Activated B cell treated with CpG ODN at 0.5 μM for 24 hours (primary cell): ENCODE measurements around the gene RRAS2. TPM values are rescaled to one million over a fixed set of nuclear protein-coding genes. Genes with fewer than 3 reads are reported as not detected.
A peak's percentile ranks its signal among the peaks of the same experiment; 100 is the strongest.

Experiments used
- ATAC-seq: fragments of 200-7000 bp; cut with Tn5 transposase; one replicate; pipeline ENCODE4 v1.10.0; 2021; ENCODE audit warnings: low read depth, mild to moderate bottlenecking, moderate library complexity
- CTCF ChIA-PET: fragments of 350-600 bp; sonication (Branson Sonifier 250); formaldehyde crosslinking; loops from one replicate; lab custom pipeline; 2021; ENCODE audit warnings: antibody characterized with exemption; lab: Charles Lee
- POLR2A ChIA-PET: fragments of 350-600 bp; sonication (Branson Sonifier 250); formaldehyde crosslinking; loops from one replicate; lab custom pipeline; 2021; ENCODE audit warnings: antibody characterized with exemption; lab: Charles Lee
- DNase-seq: peaks from one replicate; pipeline ENCODE4 v3.0.0; 2022
- H3K27ac Mint-ChIP-seq: one replicate; pipeline ENCODE4 v1.8.0; 2020; ENCODE audit warnings: mixed read lengths
- H3K27me3 Mint-ChIP-seq: one replicate; pipeline ENCODE4 v1.8.0; 2021; ENCODE audit warnings: mixed read lengths
- H3K36me3 Mint-ChIP-seq: one replicate; pipeline ENCODE4 v1.8.0; 2021; ENCODE audit warnings: low read depth, mixed read lengths
- H3K4me1 Mint-ChIP-seq: one replicate; pipeline ENCODE4 v1.8.0; 2021; ENCODE audit warnings: mixed read lengths
- H3K4me3 Mint-ChIP-seq: one replicate; pipeline ENCODE4 v1.8.0; 2020; ENCODE audit warnings: mild to moderate bottlenecking, mixed read lengths
- H3K9me3 Mint-ChIP-seq: one replicate; pipeline ENCODE4 v1.8.0; 2020; ENCODE audit warnings: mixed read lengths
- intact Hi-C: fragments of 100-400 bp; cut with micrococcal nuclease; formaldehyde crosslinking; loops from one replicate; pipeline ENCODE4 v1.15.1; 2024
- total RNA-seq: library from RNA; stranded (reverse); gene quantifications from 2 replicates; pipeline ENCODE4 v1.2.3, GENCODE V29; 2022
- TF ChIP-seq, protein P1 (sequence below): fragments of 200-600 bp; IDR thresholded peaks from one replicate; pipeline ENCODE4 v1.8.0; 2022; ENCODE audit warnings: antibody characterized with exemption, mild to moderate bottlenecking

Gene RRAS2
- total RNA-seq, 1 donor from 2014 or later = 106 TPM

DNA sequence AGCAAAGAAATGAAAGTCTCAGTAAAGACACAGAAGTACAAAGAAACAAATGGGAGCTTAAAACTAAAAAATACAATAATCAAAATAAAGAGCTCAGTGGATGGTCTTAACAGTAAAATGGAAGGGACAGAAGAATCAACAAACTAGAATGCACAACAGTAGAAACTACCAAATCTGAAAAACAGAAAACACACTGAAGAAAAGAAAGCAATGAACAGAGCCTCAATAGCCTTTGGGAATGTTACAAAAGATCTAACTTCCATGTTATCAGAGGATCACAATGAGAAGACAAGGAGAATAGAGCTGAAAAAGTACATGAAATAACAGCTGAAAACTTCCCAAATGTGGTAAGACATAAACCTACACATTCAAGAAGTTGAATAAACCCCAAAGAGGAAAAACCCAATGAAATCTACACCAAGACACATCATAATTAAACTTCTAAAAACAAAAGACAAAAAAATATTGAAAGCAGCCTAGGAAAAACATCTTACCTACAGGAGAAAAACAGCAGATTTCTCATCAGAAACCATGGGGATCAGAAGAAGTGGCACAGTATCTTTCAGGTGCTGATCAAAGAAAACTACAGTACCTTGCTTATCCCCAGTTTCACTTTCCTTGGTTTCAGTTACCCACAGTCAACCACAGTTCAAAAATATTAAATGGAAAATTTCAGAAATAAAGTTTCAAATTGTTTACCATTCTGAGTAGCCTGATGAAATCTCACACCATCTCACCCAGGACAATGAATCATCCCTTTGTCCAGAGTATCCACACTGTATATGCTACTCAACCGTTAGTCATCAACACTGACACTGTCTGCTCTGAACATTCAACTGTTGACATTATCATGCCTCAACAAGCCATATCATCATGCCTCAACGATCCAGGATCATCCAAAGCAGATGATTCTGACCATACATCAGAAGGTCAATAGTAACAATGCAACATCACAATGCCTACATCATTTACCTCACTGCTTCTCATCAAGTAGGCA is 22.2 kb downstream of the RRAS2 start:
- CTCF ChIA-PET = interaction anchor here (1.1 to 1.3 kb wide), 2 partner anchors 12 to 28 kb away, joined by 3 to 8 read pairs; no protein-coding TSS in a partner anchor
- no peaks in the 10 kb centered on the region for H3K27me3 Mint-ChIP-seq

DNA sequence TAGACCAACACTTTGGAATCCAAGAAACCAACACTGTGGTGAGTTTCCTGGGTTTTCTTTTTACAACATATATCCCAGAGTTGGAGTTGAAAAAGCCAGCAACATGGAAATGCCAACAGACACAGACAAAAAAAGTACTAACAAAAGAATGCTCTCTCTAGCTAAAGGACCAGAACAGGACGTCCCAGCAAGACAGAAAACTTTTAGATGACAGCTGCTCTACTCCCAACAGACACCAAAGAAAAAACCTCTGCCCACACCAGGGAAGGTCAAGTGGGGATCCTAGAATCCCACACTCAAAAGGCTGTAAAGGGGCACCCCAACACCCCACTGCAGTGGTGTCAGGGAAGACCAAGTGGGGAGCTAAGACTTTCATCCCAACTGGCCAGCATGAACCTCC is 23.3 kb downstream of the RRAS2 start:
- Mint-ChIP-seq H3K4me1 (peaks cover 82% of the 10 kb centered on the region), H3K27ac (peak overlapping the region; percentile 62), H3K27me3 (no peaks in the 10 kb centered on the region), H3K4me3 (peak overlapping the region; percentile 55), H3K9me3 (peaks cover 13% of the 10 kb centered on the region), H3K36me3 (peaks cover 25% of the 10 kb centered on the region)
- no peak for DNase-seq
- POLR2A ChIA-PET = interaction anchor here (0.7 to 1.6 kb wide), 2 partner anchors 8 to 22 kb away, joined by 3 to 4 read pairs; no protein-coding TSS in a partner anchor
- TF ChIP-seq, protein P1, sequence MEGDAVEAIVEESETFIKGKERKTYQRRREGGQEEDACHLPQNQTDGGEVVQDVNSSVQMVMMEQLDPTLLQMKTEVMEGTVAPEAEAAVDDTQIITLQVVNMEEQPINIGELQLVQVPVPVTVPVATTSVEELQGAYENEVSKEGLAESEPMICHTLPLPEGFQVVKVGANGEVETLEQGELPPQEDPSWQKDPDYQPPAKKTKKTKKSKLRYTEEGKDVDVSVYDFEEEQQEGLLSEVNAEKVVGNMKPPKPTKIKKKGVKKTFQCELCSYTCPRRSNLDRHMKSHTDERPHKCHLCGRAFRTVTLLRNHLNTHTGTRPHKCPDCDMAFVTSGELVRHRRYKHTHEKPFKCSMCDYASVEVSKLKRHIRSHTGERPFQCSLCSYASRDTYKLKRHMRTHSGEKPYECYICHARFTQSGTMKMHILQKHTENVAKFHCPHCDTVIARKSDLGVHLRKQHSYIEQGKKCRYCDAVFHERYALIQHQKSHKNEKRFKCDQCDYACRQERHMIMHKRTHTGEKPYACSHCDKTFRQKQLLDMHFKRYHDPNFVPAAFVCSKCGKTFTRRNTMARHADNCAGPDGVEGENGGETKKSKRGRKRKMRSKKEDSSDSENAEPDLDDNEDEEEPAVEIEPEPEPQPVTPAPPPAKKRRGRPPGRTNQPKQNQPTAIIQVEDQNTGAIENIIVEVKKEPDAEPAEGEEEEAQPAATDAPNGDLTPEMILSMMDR = no peak
- CTCF ChIA-PET = interaction anchor here (1.0 to 1.3 kb wide), 4 partner anchors 10 to 27 kb away, joined by 3 to 8 read pairs (median 4); no protein-coding TSS in a partner anchor
- intact Hi-C loops = no loop called here
- ATAC-seq = no peak

More for the DNA sequence above, 22.2 kb downstream of the RRAS2 start:
- Mint-ChIP-seq H3K4me3 (peak overlapping the region; percentile 55), H3K36me3 (peaks cover 27% of the 10 kb centered on the region), H3K9me3 (peaks cover 13% of the 10 kb centered on the region), H3K4me1 (peaks cover 81% of the 10 kb centered on the region), H3K27ac (peak overlapping the region; percentile 62)
- intact Hi-C loops = no loop called here
- POLR2A ChIA-PET = interaction anchor here (1.2 to 1.6 kb wide), 2 partner anchors 10 to 11 kb away, joined by 4 to 9 read pairs; no protein-coding TSS in a partner anchor
- TF ChIP-seq, protein P1 = no peak
- peak; percentile 74 for ATAC-seq
- DNase-seq = no peak

GRCh38 chr11:14334893-14335292 is 24.1 kb downstream of the RRAS2 start:
- no peaks in the 10 kb centered on the region for H3K27me3 Mint-ChIP-seq
- CTCF ChIA-PET = interaction anchor here (1.0 to 1.2 kb wide), 2 partner anchors 11 to 26 kb away, joined by 4 to 5 read pairs; no protein-coding TSS in a partner anchor
- peak overlapping the region; percentile 62 for H3K27ac Mint-ChIP-seq
- POLR2A ChIA-PET = interaction anchor here (0.5 to 1.7 kb wide), 4 partner anchors 10 to 23 kb away, joined by 3 to 6 read pairs (median 3); no protein-coding TSS in a partner anchor
- intact Hi-C loops = no loop called here
- ATAC-seq = no peak
- H3K36me3 Mint-ChIP-seq = peaks cover 25% of the 10 kb centered on the region
- peak overlapping the region; percentile 32 for H3K4me3 Mint-ChIP-seq
- DNase-seq = no peak
- TF ChIP-seq, protein P1 = no peak
- peaks cover 13% of the 10 kb centered on the region for H3K9me3 Mint-ChIP-seq
- peaks cover 82% of the 10 kb centered on the region for H3K4me1 Mint-ChIP-seq

GRCh38 chr11:14334192-14334591 is 24.8 kb downstream of the RRAS2 start:
- CTCF ChIA-PET = no interaction called here
- Mint-ChIP-seq H3K36me3 (peaks cover 26% of the 10 kb centered on the region), H3K27me3 (no peaks in the 10 kb centered on the region), H3K9me3 (peaks cover 13% of the 10 kb centered on the region), H3K4me3 (no peak overlapping the region), H3K27ac (peak overlapping the region; percentile 62), H3K4me1 (peaks cover 84% of the 10 kb centered on the region)
- DNase-seq (no peak), ATAC-seq (no peak)
- POLR2A ChIA-PET = interaction anchor here (1.0 to 1.7 kb wide), 4 partner anchors 9 to 23 kb away, joined by 3 to 4 read pairs (median 3); no protein-coding TSS in a partner anchor
- intact Hi-C loops = no loop called here
- TF ChIP-seq, protein P1 = no peak
